CD4-positive, alpha-beta T cell (primary cell): ENCODE data around the gene PKIB. TPM values are rescaled to one million over a fixed set of nuclear protein-coding genes. Genes with fewer than 3 reads are reported as not detected.
"Not testable (repeated sequence)": the region's sequence is repeated elsewhere in the genome, so short reads cannot be mapped to it uniquely, and the experiment has no call there.

Experiments
- ATAC-seq: fragments of 200-7000 bp; cut with Tn5 transposase; one replicate; pipeline ENCODE4 v1.10.0; 2022; ENCODE audit warnings: mild to moderate bottlenecking; ENCODE audit not compliant: poor library complexity
- CTCF ChIA-PET: fragments of 350-600 bp; sonication (Branson Sonifier 250); formaldehyde crosslinking; loops from one replicate; lab custom pipeline; 2021; ENCODE audit warnings: antibody characterized with exemption, inconsistent platforms; lab: Charles Lee
- POLR2A ChIA-PET: fragments of 350-600 bp; sonication (Branson Sonifier 250); formaldehyde crosslinking; loops from one replicate; lab custom pipeline; 2021; ENCODE audit warnings: antibody characterized with exemption, inconsistent platforms; lab: Charles Lee
- DNase-seq, 14 experiments: peaks; one replicate each; pipeline ENCODE4 v3.0.0-alpha.2; 2013 to 2020; ENCODE audit warnings: mixed read lengths in 2 of 14
- H3K27ac ChIP-seq, 2 donors: one replicate each; pipeline versions ENCODE4 v1.5.1 to v1.7.0; 2013; ENCODE audit warnings: low read length in 2 of 2, low read depth in 1 of 2, mild to moderate bottlenecking in 1 of 2
- H3K27me3 ChIP-seq, 2 experiments: 1 replicate in 1 of 2; 2 replicates in 1 of 2; pipeline versions ENCODE4 v1.6.1 to v1.7.0; 2013; ENCODE audit warnings: low read length in 2 of 2, control low read depth in 1 of 2, mild to moderate bottlenecking in 1 of 2, moderate library complexity in 1 of 2; ENCODE audit not compliant: insufficient read depth in 2 of 2, control insufficient read depth in 1 of 2
- H3K36me3 ChIP-seq: one replicate; pipeline ENCODE4 v1.6.1; 2013; ENCODE audit warnings: low read length, control low read depth; ENCODE audit not compliant: insufficient read depth
- H3K4me1 ChIP-seq: one replicate; pipeline ENCODE4 v1.6.1; 2013; ENCODE audit warnings: low read length, control low read depth; ENCODE audit not compliant: insufficient read depth
- H3K4me3 ChIP-seq: one replicate; pipeline ENCODE4 v1.5.1; 2013; ENCODE audit warnings: mild to moderate bottlenecking, low read length, moderate library complexity
- H3K9me3 ChIP-seq, 2 experiments: 1 replicate in 1 of 2; 2 replicates in 1 of 2; pipeline versions ENCODE4 v1.6.1 to v1.7.0; 2013; ENCODE audit warnings: low read length in 2 of 2, mild to moderate bottlenecking in 2 of 2, control low read depth in 1 of 2, moderate library complexity in 1 of 2; ENCODE audit not compliant: control insufficient read depth in 1 of 2, insufficient read depth in 1 of 2
- H3K27ac Mint-ChIP-seq: one replicate; pipeline ENCODE4 v1.8.0; 2020; ENCODE audit warnings: mixed read lengths
- H3K27me3 Mint-ChIP-seq: one replicate; pipeline ENCODE4 v1.8.0; 2021; ENCODE audit warnings: mixed read lengths
- H3K36me3 Mint-ChIP-seq: one replicate; pipeline ENCODE4 v1.8.0; 2021; ENCODE audit warnings: low read depth, mixed read lengths
- H3K4me1 Mint-ChIP-seq: one replicate; pipeline ENCODE4 v1.8.0; 2021; ENCODE audit warnings: low read depth, mixed read lengths
- H3K4me3 Mint-ChIP-seq: one replicate; pipeline ENCODE4 v1.8.0; 2020; ENCODE audit warnings: mild to moderate bottlenecking, mixed read lengths
- H3K9me3 Mint-ChIP-seq: one replicate; pipeline ENCODE4 v1.8.0; 2020; ENCODE audit warnings: mixed read lengths
- intact Hi-C, 2 experiments: fragments of 100-400 bp; cut with DNase I in 1 of 2; cut with micrococcal nuclease in 1 of 2; formaldehyde crosslinking; loops; one replicate each; pipeline versions ENCODE4 v1.15.1 to v1.9.0; 2023 to 2025; cut with DNase I, micrococcal nuclease
- total RNA-seq, 174 experiments: library from RNA in 2 of 174; stranded (reverse) in 2 of 174; gene quantifications; one replicate each; pipeline ENCODE4 v1.2.3 and lab custom pipeline; 2021 to 2026
- TF ChIP-seq, protein P1 (sequence below): fragments of 200-600 bp; IDR thresholded peaks from one replicate; pipeline ENCODE4 v1.8.0; 2022; ENCODE audit warnings: antibody characterized with exemption, mild to moderate bottlenecking

Gene PKIB
- total RNA-seq, 2 experiments from 2014 or later: 0.47 to 1.1 TPM

DNA sequence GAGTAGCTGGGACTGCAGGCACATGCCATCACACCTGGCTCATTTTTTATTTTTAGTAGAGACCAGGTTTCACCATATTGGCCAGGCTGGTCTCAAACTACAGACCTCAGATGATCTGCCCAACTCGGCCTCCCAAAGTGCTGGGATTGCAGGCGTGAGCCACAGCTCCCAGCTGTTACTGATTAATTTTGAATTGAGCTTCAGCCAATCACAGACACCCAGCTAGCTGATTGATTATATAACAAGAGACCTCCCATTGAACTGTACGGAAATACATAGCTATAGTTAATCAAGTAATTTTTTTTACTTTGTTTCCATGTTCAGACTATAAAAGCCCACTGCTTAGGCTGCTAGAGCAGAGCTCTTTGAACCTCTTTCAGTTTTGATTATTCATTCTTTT is 31.6 kb downstream of the PKIB start:
- Histone ChIP-seq H3K4me3 (no peak overlapping the region), H3K36me3 (no peaks in the 10 kb centered on the region), H3K4me1 (no peaks in the 10 kb centered on the region), H3K9me3 (no peaks in the 10 kb centered on the region), H3K27ac (no peak overlapping the region), H3K27me3 (no peaks in the 10 kb centered on the region)
- ATAC-seq (no peak), DNase-seq (no peak)
- ChIA-PET POLR2A (no interaction called here), CTCF (no interaction called here)
- H3K9me3 Mint-ChIP-seq: no peaks in the 10 kb centered on the region
- H3K36me3 Mint-ChIP-seq: no peaks in the 10 kb centered on the region
- TF ChIP-seq, protein P1, sequence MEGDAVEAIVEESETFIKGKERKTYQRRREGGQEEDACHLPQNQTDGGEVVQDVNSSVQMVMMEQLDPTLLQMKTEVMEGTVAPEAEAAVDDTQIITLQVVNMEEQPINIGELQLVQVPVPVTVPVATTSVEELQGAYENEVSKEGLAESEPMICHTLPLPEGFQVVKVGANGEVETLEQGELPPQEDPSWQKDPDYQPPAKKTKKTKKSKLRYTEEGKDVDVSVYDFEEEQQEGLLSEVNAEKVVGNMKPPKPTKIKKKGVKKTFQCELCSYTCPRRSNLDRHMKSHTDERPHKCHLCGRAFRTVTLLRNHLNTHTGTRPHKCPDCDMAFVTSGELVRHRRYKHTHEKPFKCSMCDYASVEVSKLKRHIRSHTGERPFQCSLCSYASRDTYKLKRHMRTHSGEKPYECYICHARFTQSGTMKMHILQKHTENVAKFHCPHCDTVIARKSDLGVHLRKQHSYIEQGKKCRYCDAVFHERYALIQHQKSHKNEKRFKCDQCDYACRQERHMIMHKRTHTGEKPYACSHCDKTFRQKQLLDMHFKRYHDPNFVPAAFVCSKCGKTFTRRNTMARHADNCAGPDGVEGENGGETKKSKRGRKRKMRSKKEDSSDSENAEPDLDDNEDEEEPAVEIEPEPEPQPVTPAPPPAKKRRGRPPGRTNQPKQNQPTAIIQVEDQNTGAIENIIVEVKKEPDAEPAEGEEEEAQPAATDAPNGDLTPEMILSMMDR: no peak
- no peaks in the 10 kb centered on the region for H3K27me3 Mint-ChIP-seq
- no peaks in the 10 kb centered on the region for H3K4me1 Mint-ChIP-seq
- H3K4me3 Mint-ChIP-seq: no peak overlapping the region
- H3K27ac Mint-ChIP-seq: no peak overlapping the region
- intact Hi-C loops: no loop called here

DNA sequence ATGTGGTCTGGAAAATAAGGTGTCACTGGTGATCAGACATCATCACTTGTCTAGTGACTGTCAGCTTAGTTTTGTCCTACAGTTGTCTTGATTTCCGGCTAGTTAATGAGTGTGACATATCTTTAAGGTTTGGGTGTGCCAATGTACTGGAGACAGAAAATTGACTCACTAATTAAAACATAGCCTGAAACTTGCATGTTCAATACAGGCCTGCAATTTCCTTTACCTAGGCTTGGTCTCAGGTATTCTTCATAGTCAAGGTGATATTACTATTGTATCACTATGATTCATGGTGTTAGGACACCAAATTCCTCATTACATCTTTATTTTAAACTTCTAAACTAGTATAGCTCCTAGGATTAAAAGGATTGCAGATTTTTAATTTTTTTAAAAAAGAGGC is 32.4 kb downstream of the PKIB start:
- intact Hi-C loops, H3K4me1 ChIP-seq, H3K27me3 ChIP-seq, H3K4me3 ChIP-seq, H3K36me3 Mint-ChIP-seq, H3K4me1 Mint-ChIP-seq, H3K36me3 ChIP-seq, DNase-seq, H3K9me3 ChIP-seq, H3K27me3 Mint-ChIP-seq, CTCF ChIA-PET, H3K9me3 Mint-ChIP-seq, H3K4me3 Mint-ChIP-seq, POLR2A ChIA-PET, H3K27ac ChIP-seq, H3K27ac Mint-ChIP-seq, ATAC-seq: not testable (repeated sequence)

DNA sequence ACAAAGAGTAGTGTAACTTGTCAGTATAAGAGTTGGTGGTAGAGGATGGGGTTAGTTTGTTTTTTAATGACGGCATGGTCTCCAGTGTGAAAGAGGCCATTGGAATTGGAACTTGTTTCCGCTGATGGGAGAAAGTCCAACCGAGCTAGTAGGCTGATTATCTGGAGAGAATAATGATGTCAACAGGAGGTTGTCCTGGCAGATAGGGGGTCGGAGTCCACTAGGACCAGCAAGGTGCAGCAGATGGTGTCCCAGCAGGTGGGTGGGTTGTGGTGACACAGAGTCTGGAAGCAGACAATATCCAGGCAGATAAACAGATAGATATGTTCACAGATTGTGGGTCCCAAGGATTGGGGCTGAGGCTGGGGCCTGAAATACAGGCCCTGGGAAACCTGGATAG is 35.1 kb downstream of the PKIB start:
- ChIA-PET POLR2A (no interaction called here), CTCF (no interaction called here)

DNA sequence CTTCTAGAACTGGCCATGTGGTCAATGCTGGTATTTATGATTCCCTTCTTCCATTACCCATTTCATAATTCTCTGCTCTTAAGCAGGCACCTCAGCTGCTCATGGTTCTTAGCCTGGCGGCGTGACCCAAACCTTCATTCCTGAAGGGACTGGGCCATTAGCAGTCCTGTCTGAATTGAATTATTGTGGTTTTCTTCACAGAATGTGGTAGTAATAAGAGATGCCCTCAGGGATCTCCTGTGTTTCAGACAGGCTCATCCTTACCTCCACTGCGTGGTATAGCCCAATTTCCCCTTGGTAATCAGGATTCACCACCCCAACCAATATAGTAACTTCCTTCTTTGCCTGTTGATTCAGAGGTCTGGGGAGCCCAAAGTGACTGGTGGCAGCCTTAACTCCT is 37.6 kb downstream of the PKIB start:
- ATAC-seq (no peak), DNase-seq (no peak)
- TF ChIP-seq, protein P1: no peak
- H3K27ac Mint-ChIP-seq: no peak overlapping the region
- no peaks in the 10 kb centered on the region for H3K27me3 Mint-ChIP-seq
- H3K9me3 ChIP-seq: no peaks in the 10 kb centered on the region
- ChIA-PET CTCF (no interaction called here), POLR2A (no interaction called here)
- H3K4me1 ChIP-seq: no peaks in the 10 kb centered on the region
- H3K36me3 Mint-ChIP-seq: no peaks in the 10 kb centered on the region
- no peaks in the 10 kb centered on the region for H3K9me3 Mint-ChIP-seq
- H3K36me3 ChIP-seq: no peaks in the 10 kb centered on the region
- H3K4me3 Mint-ChIP-seq: no peak overlapping the region
- no peaks in the 10 kb centered on the region for H3K27me3 ChIP-seq
- H3K4me1 Mint-ChIP-seq: no peaks in the 10 kb centered on the region
- intact Hi-C loops: no loop called here
- H3K27ac ChIP-seq: no peak overlapping the region
- H3K4me3 ChIP-seq: no peak overlapping the region

More for the DNA sequence above, 35.1 kb downstream of the PKIB start:
- no peaks in the 10 kb centered on the region for H3K9me3 Mint-ChIP-seq
- TF ChIP-seq, protein P1: no peak
- H3K27ac Mint-ChIP-seq: no peak overlapping the region
- Histone ChIP-seq H3K4me3 (no peak overlapping the region), H3K4me1 (no peaks in the 10 kb centered on the region), H3K27me3 (no peaks in the 10 kb centered on the region), H3K9me3 (no peaks in the 10 kb centered on the region), H3K36me3 (no peaks in the 10 kb centered on the region), H3K27ac (no peak overlapping the region)
- no peaks in the 10 kb centered on the region for H3K4me1 Mint-ChIP-seq
- no peaks in the 10 kb centered on the region for H3K27me3 Mint-ChIP-seq
- ATAC-seq: no peak
- DNase-seq: no peak
- H3K36me3 Mint-ChIP-seq: no peaks in the 10 kb centered on the region
- no peak overlapping the region for H3K4me3 Mint-ChIP-seq
- intact Hi-C loops: no loop called here
